H4 (cell line): ENCODE results near the gene COMMD7. TPM values are rescaled to one million over a fixed set of nuclear protein-coding genes. Genes with fewer than 3 reads are reported as not detected.
A peak's percentile ranks its signal among the peaks of the same experiment; 100 is the strongest.

Experiments
- DNase-seq: peaks from one replicate; pipeline ENCODE4 v3.0.0-alpha.2; 2015; ENCODE audit warnings: low spot score
- total RNA-seq: library from RNA; depleted of rRNA; stranded (reverse); fragments of >200 nt; shearing (Covaris generic); gene quantifications from 2 replicates; pipeline ENCODE4 v1.2.3, GENCODE V29; 2014; rRNA removed

COMMD7 gene
- 17.4 and 29.3 TPM in 2 replicates for total RNA-seq

DNA sequence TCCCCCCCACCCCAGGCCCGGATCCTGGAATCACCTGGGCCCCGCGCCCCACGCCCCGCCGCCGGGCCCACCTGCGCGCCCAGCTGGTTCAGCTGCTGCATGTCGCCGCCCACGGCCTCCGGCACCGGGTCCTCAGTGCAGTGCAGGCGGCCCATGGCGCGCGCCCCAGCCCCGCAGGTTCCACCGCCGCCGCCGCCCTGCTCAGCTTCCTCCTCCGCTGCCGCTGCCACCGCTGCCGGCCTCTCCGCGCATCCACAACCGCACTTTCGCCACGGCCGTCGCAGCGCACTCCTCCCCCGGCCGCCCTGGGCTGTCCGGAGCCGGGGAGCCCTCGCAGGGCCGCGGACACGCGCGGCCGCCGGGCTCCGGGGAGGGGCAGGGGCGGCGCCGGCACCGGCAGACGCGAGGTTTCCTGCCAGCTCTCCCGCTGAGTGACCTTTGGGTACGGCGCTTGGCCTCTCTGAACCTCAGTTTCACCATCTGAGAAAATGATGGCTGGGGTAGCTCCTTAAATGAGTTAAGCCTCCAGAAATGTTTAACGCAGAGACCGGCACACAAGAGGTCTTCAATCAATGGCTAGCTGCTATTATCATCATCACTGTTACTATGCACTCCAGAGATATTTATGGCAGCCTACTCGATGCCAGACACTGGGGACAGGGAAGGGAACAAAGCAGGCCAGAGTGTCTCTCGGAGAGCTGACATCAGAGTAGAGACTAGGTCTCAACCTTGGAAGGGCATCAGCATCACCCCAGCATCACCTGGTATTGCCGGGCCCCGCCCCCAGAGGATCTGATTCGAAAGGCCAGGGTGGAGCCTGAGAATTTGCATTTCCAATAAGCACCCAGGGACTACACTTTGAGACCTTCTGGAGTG, at the start of gene COMMD7:
TSS of gene COMMD7 (minus strand) at position 231 of the 876 bp plus-strand sequence. CDS start at position 155, 76 bp downstream.
- DNase-seq: no peak

DNA sequence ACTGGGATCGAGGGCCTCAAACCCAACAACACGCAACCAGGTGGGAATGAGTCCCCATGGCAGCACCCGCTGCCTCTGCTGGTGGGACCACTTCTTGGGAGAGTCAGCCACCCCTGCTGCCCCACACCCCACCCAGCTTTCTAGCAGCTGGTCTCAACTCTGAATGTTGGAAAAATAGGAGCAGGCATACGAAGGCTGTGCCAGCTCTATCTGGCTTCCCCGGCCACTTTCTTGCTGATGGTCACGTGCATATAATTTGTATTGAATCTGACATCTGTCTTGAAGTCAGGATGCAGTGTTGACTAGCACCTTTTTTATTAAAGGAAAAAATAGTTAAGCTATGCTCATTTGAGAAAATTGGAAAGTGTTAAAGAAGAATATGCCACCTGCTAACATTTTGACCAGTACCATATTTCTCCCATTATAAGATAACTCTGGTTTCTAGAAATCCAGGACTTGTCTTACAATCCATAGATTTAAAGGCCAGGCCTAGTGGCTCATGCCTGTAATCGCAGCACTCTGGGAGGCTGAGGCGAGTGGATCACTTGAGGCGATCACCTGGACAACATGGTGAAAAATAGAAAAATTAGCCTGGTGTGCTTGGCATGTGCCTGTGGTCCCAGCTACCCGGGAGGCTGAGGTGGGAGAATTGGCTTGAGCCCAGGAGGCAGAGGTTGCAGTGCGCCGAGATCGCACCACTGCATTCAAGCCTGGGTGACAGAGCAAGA, 49.6 kb upstream of the COMMD7 start:
- no peak for DNase-seq

DNA sequence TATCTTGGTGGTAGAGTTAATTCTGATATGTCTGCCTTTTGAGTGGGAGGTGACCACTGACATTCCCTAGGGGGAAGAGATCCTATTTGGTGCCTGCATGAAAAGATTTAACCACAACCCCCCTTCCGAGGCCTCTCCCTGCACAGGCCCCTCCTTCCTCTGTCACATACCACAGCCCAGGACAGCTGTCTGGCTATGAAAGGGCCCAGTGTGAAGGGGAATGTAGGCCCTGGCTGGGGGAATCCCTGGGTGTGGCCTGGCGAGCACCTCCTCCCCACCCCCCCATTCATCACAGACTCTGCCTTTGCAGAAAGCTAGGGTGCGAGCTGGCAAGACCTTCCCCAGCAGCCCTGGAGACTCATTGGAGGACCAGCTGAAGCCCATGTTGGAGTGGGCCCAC, 49.0 kb upstream of the COMMD7 start:
- DNase-seq: no peak

DNA sequence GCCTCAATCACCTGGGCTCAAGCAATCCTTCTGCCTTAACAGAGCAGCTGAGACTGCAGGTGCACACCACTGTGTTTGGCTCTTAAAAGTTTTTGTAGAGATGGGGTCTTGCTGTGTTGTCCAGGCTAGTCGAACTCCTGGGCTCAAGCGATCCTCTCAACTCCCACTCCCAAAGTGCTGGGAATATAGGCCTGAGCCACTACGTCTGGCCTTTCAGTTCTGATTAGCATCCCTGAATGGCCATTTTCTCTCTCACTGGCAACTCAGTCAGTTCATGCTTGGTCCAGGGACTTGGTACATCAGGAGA, 47.4 kb upstream of the COMMD7 start:
- DNase-seq: no peak

DNA sequence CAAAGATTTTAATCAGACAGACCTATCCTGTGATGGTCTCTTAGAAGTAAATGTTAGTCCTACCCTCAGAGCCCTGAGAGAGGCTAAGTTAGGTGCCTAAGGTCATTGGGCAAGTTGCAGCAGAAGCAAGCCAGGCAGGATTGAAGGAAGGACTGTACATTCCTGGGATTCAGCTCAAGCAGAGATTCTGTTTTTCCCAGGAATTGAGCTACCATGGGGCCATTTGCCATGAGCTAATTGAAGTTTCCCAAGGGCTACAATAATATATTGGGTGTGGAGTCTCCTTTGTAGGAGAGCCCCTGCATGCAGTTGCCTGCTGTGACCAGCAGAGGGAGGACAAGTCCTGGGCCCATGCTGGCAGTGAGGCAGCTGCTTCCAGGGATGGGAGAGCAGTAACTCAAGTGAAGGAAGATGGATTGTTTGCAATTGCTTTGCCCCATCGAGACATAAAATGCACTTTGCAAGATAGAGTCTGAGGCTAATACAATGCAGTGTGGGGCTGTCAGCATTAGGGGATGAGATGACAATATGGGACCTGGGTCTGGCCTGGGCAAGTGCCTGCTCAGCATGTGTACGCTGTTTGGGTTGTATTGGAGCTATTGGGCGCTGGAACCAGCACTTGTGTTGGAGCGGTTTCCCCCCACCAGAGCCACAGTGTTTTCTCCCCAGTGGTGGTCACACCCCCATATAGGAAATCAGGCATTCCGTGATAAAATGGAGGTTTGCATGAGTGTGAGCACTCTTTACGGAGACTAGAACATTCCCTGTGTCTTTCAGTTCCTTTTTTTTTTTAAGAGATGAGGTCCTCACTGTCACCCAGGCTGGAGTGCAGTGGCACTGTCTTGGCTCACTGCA, 46.9 kb upstream of the COMMD7 start:
- peak; percentile 56 for DNase-seq

DNA sequence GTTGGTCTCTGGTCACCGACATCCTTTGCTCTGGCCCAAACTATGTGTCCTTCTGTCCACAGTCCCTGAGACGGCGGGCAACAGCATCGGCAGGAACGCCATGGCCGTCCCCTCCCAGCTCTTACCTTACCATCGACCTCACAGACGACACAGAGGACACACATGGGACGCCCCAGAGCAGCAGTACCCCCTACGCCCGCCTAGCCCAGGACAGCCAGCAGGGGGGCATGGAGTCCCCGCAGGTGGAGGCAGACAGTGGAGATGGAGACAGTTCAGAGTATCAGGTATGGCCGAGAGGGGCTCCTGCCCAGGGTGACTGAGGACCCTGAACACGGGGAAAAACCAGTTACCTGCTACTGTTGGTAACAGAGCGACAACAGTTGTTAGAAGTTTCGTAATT, 43.9 kb upstream of the COMMD7 start:
- DNase-seq: no peak

DNA sequence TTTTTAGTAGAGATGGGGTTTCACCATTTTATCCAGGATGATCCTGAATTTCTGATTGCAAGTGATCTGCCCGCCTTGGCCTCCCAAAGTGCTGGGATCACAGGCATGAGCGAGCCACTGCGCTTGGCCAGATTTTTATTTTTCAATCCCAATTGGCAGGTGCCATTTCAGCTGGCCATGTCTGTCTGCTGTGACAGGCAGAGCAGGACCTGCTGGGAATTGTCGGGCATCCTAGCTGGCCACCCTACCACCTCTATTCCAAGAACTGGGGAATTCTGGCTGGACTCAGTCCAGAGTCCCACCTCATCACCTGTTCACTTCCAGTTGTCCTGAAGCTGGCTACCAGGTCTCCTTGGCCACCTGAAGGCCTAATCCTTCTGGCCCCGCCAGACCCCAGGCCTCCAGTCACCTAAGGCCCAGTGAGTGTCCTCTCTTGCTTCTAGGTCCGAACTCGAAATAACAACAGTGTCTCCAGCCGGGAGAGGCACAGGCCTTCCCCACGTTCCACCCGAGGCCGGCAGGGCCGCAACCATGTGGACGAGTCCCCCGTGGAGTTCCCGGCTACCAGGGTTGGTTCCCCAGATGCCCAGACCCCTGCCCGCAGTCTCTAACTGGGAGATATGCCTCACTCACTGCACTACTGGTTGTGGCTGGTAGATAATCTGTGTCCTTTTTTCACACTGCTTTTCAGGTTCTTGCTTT, 42.9 kb upstream of the COMMD7 start:
- no peak for DNase-seq

- no peak for DNase-seq
Measured at GRCh38 chr20:32784369-32785080, 41.3 kb upstream of the COMMD7 start.

GRCh38 chr20:32780749-32781655, 37.7 kb upstream of the COMMD7 start:
- DNase-seq: no peak

DNA sequence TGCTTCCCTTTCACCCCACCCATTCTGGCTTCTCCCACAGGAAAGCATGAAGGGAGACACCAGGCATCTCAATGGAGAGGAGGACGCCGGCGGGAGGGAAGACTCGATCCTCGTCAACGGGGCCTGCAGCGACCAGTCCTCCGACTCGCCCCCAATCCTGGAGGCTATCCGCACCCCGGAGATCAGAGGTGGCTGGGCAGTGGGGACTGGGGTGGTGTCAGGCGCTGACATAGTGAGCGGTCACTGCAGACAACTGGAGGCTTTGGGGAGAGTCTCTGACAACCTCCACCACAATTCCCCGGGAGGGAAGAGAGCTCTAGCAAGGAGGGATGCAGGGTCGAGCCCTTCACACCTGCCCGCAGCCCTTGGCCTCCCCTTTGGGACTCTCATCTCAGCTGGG, 37.0 kb upstream of the COMMD7 start:
- no peak for DNase-seq

DNA sequence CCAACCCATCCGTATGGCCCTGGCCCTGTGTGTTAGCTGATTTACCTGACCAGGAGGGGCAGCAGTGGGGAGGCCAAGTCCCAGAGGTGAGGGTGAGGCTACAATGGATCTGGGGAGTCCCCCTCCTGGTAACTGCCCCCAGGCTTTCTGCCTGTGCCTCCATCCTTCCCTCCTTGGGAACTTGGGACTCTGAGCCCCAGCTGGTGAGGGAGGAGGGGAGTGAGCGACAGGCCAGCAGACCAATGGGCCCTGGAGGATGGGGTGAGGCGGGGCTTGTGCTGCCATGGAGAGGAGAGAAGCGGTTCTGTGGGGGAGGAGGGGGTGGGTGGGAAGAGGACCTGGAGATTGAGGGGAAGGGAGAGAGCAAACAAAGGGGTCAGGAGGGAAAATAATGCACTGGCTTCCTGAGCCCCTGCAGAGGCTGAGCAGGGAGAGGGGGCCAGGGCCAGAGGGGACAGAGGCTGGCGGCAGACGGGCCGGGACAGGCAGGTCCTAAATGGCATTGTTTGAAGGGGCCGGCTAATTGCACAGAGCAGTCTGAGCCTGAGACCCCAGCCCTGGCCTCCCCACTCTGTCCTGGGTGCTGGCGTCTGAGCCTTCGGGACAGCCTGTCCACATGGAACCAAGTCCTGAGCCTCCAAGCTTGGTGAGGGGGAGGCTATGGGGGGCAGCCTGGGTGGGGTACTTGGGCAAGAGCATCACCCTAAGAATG, 36.4 kb upstream of the COMMD7 start:
- no peak for DNase-seq

DNA sequence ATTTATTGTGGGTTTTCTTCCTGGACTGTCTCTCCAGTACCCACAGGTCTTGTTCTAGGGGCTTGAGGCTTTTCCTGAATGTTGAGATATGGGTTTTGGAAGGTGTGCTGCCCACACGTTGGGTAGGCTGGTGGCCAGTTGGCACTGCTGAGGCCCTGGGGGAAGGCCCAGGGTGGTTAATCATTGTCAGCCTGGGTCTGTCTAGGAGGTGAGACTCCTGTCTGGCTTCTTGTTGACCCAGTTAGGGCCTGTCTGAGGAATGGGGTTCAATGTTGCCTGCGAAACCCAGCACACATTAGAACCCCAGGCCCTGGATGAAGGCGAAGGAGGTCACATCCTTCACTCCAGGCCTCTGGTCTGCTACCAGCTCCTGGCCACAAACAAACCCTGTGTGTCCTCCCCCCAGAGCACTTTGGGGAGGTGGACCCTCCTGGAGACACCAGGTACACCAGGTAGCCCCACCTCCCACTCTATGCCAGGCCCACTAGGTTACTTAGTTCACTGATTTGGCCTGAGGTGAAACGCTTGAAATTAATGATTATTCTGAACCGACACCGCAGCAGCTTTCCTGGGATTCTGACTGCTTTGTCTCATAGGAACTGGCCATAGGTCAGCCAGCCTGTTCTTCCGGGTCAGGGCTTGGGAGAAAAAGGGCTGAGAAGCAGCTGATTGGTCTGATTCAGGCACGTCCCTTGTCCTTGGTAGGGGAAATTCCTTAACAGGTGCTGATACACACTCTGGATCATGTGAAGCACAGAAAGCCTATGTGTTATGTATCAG, 34.1 kb upstream of the COMMD7 start:
- DNase-seq: no peak

DNA sequence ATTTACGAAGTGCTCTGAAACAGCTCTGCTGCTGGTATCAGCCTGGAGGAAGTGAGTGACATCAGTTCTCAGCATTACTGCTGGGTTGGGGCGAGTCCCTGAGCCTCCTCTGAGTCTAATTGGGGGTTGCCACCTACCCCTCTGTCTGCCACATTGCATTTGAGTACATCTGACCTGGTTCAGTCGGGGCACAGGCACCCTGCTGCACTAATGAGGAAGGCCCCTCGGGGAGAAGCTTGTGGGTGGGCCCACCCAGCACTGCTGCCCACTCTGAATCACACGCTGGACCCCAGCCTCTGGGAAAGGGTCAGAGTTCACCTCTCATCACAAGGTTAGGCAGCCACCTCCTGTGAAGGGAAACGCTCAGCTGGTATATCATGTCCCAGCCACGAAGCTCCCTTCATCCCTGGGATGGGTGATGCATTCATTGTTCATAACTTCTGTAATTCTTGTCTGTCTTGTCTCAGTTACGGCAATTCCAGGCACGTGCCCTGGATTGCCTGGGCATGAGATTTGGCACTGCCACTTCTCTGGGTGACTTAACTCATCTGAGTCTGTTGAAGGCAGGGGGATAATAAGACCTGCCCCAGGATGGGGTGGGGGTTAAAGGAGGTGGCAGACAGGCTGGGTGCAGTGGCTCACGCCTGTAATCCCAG, 32.2 kb upstream of the COMMD7 start:
- no peak for DNase-seq

- DNase-seq: no peak
Measured at GRCh38 chr20:32773855-32774254, 30.6 kb upstream of the COMMD7 start.

- DNase-seq: no peak
Measured at GRCh38 chr20:32773223-32773622, 30.0 kb upstream of the COMMD7 start.

DNA sequence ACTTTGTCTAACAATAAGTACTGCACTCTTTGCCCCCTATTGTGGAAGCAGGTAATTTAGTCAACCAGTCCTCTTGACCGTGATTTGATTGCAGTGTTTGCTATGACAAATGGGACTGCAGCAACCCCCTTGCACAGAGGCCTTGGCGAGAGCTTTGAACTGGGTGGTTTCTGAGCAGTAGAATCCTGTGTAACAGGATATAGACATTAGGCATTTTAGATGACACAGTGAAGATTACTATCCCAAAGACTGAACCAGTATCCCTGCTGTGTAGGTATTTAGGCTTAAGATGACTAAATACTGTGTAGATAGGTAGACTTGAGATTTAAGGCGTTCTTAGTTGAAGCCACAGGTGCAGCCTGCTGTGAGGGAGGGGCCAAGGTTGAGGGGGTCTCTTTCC, 28.8 kb upstream of the COMMD7 start:
- no peak for DNase-seq

DNA sequence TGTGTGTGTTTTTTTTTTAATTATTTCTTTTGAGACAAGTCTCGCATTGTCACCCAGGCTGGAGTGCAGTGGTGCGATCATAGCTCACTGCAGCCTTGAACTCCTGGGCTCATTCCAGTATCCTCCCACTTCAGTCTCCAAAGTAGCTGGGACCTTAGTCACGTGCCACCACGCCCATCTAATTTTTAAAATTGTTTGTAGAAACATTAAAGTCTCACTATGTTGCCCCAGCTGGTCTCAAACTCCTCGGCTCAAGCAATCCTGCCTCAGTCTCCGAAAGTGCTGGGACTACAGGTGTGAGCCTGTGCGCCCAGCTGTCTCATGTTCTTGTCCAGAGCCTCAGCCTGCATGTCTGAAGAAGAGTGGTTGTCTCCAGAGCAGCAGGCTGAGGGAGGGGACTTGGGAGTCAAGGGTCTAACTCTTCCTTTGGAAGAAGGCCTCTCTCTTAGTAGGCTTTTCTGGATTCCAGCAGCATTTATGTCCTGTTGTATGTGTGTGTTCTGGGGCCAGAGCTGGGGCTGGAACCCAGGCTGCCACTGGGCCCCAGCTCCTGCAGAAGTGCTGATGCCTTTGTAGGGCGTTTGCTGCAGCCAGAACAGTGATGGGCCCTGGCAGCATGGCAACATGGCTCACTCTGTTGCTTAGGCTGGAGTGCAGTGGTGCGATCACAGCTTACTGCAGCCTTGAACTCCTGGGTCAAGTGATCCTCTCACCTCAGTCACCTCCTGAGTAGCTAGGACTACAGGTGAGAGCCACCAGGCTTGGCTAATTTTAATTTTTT, 24.3 kb upstream of the COMMD7 start:
- no peak for DNase-seq
